Glomerular visceral epithelial cell (primary cell): ENCODE results near the gene RANBP17.
"Not testable (repeated sequence)": the region's sequence is repeated elsewhere in the genome, so short reads cannot be mapped to it uniquely, and the experiment has no call there.

ENCODE experiments used
- DNase-seq: peaks from one replicate; pipeline ENCODE4 v3.0.0-alpha.2; 2016; ENCODE audit errors: extremely low spot score

RANBP17 gene

GRCh38 chr5:170941788-170942187 lies 80.0 kb downstream of the RANBP17 start:
- DNase-seq, result no peak

DNA sequence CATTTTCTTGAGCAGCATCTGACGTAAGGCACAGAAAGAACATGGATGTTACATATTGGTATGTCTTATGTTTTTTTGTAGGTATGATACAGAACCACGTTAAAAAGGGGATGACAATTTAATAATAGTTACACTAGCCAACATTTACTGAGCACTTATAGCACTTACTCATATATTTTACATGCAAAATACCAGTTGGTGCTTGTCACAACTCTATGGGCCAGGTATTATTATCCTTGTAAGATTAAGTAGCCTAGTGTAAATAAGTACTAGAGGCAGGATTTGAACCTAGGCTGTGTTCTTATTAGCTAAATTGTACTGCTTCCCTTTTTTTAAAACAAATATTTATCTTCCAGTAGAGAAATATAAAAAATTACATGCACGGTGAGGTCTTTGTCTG lies 83.5 kb downstream of the RANBP17 start:
- no peak for DNase-seq

DNA sequence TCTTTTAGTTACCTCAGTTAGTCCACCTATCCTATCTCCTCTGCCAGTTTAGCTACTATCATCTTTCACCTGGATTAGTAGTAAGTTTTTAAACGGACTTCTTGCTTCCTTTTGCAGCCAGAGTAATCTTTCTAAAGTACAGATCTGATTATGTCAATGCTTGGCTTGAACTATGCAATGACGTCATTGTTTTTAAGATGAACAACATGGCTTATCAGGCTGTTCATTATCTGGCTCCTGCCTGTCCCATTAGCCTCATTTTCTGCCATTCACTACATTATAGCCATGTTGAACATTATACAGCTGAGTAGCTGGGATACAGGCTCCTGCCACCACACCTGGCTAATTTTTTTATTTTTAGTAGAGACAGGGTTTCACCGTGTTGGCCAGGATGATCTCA lies 98.7 kb downstream of the RANBP17 start:
- DNase-seq, result no peak

GRCh38 chr5:170963521-170963920 lies 101.7 kb downstream of the RANBP17 start:
- no peak for DNase-seq

GRCh38 chr5:170974461-170974860 lies 112.6 kb downstream of the RANBP17 start:
- no peak for DNase-seq

DNA sequence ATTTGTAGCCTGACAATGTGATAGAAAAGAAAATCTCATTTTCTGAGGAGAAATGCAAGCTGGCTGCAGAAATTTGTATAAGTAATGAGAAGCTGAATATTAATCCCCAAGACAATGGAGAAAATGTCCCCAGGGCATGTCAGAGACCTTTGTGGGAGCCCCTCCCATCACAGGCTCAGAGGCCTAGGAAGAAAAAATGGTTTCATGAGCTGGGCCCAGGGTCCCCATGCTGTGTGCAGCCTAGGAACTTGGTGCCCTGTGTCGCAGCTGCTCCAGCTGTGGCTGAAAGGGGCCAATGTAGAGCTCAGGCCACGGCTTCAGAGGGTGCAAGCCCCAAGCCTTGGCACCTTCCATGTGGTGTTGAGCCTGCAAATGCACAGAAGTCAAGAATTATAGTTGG lies 118.4 kb downstream of the RANBP17 start:
- not testable (repeated sequence) for DNase-seq

DNA sequence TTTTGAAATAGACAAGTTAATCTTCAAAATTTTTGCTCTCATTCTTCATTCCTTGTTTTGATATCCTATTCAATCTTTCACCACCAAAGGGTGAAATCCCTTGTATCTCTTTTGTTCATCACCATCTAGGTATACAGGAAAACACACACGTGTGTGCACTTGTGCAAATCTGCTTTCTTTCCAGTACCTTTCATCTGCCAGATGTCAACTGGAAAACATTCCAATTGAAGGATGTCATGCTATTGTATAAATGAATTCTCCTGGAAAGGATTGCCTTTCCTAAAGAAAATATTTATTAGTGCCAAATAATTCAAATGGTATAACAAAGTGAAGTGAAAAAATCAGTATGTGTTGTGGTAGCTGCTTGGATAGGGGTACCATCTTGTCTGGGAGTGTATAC lies 123.7 kb downstream of the RANBP17 start:
- DNase-seq, result no peak

DNA sequence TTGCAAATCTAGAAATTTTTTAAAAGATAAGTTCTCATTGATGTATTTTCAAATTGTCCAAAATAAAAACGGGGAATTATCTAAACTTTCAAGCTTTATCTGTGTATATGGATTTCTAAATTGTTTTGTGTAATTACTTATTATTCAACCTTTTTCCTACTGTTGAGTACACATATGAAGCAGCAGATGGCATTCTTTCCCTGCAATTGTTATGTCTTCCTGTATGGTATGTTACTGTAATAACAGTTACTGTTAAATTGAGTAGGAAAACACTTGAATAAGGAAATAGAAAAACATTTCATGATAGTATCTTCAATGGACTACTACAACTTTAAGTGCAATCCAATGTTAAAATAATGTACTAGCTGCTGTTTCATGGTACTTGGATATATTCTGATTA lies 124.8 kb downstream of the RANBP17 start:
- DNase-seq, result no peak

- no peak for DNase-seq
Observed at GRCh38 chr5:170993476-170993875, 131.7 kb downstream of the RANBP17 start.

GRCh38 chr5:171010086-171010485 lies 148.3 kb downstream of the RANBP17 start:
- no peak for DNase-seq

- no peak for DNase-seq
Observed at GRCh38 chr5:171010816-171011215, 149.0 kb downstream of the RANBP17 start.

- DNase-seq, result no peak
Observed at GRCh38 chr5:171023508-171023907, 161.7 kb downstream of the RANBP17 start.

GRCh38 chr5:171024084-171024483 lies 162.3 kb downstream of the RANBP17 start:
- DNase-seq, result no peak

- no peak for DNase-seq
Observed at GRCh38 chr5:171029401-171029800, 167.6 kb downstream of the RANBP17 start.

GRCh38 chr5:171031977-171032376 lies 170.2 kb downstream of the RANBP17 start:
- DNase-seq, result no peak

- DNase-seq, result no peak
Observed at GRCh38 chr5:171032435-171032973, 170.7 kb downstream of the RANBP17 start.

- not testable (repeated sequence) for DNase-seq
Observed at GRCh38 chr5:171041893-171042292, 180.1 kb downstream of the RANBP17 start.

- DNase-seq, result no peak
Observed at GRCh38 chr5:171050916-171051315, 189.1 kb downstream of the RANBP17 start.

- no peak for DNase-seq
Observed at GRCh38 chr5:171055875-171056454, 194.1 kb downstream of the RANBP17 start.

- DNase-seq, result no peak
Observed at GRCh38 chr5:171067540-171068130, 205.8 kb downstream of the RANBP17 start.

- DNase-seq, result no peak
Observed at GRCh38 chr5:171074747-171075146, 212.9 kb downstream of the RANBP17 start.

GRCh38 chr5:171080186-171080938 lies 218.5 kb downstream of the RANBP17 start:
- no peak for DNase-seq

GRCh38 chr5:171081319-171081718 lies 219.5 kb downstream of the RANBP17 start:
- DNase-seq, result no peak
